T1000 (cell line): ENCODE measurements around the gene ASAH2B.

Experiments used
- DNase-seq: peaks from one replicate; lab custom pipeline; 2025; ENCODE audit warnings: mixed read lengths; lab: John Stamatoyannopoulos, UW

Gene ASAH2B

DNA sequence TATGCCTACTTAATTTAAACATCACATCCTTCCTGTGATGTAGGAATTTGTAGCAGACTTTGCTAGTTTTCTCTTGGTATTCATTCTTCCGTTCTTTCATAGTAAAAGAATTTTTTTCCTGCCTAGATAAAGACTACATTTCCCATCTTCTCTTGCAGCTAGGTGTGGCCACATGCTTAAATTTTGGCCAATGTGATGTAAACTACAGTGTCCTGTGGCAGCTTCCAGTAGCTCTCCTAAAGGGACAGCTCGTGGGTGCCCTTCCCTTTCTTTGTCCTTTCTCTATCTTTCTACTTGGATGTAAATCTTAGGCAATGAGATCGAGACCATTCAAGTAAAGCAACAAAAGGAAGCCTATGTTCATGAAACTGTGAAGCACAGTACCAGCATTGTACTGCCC lies 58.6 kb downstream of the ASAH2B start:
- DNase-seq, result no peak

DNA sequence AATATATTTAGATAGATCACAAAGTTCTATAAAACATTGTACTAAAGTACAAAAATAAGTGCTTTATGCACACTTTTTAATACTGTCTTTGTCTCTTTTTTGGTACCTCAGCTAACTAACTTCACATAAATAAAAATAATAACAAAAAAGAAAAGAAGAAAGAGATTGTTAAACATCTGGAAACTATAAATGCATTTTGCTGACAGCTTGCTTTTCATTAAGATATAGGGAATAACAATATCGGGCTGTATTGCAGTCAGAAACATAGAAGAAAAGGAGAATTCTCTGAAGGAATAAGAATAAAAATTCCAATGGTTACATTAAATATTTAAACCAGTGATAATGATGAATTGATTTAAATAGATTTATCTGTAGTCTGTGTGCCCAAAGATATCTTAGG lies 59.9 kb downstream of the ASAH2B start:
- no peak for DNase-seq

DNA sequence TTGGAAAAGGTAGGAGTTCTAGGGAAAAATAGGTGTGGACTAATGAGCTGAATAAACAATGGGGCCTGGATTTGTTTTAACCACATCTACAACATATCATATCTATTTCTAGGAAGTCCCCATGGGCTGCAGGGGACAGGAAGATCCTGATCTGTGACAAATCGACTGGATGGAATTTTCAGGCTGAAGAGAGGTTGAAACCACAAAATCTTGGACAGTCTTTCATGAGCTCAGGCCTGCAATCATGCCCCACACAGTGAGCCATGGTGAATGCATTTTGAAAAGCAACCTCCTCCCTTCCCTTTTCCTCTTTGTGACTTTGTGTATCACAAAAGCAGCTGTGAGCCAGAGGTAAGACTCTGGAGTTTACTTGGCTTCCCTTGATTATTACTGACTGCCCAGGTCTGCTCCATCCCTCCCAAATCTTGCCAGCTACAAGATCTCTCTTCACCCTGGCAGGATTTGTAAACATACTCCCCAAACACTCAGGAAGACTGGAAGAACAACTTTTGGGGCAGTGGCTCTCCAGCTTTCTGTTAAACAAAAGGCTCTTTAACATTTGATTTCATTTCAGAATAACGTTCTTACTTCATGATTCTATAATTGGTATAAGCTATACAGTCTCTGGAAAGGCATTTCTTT lies 66.4 kb downstream of the ASAH2B start:
- no peak for DNase-seq

DNA sequence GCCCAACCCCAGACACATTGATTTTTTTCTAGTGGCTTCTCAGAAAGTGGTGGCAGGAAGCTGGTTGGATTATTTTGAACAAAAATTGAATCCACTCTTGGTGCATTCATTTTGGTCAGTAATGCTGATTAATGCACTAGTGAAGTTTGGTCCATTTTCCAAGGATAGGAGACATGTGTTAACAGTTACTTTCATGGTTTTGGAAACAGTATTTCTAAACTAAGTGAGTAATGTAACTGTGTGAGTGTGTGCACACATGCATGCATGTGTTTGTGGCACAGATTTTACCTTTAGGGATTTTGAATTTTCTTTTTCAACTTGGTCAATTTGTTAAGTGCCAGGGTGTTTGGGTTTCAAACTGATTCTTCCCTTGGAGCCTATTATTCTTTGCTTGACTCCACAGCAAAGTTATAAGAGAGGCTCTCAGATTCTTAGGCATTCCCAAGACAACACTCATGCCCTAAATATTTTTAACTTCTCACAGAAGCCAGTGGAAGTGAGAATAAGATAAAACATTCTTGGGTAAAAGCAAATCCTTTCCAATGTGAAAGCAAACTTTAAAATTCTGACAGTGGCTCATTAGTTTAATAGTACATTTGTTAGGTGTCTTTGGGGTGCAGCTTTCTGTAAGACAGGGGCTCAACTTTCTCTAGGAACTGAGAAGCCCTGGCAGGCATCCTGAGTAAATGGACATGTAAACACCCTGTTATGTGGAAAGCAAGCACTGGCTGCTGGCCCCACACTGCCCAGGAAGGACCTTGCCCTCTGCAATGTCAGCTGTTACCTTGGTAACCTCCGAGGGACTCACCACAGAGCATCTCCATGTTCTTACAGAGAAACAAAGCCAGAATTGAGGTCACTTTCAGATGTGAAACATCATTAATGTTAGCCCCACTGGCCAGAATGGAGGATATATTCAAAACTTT lies 68.4 kb downstream of the ASAH2B start:
- no peak for DNase-seq
